ENCODE measurements around the gene RBM14. TPM values are rescaled to one million over a fixed set of nuclear protein-coding genes. Genes with fewer than 3 reads are reported as not detected.

Gene RBM14
- total and polyA plus RNA-seq, 10 of the 15 experiments (the other 5 are each of a cell fraction or from before 2014, with no cell fraction given) = 5.4 to 140 (median 44.5) TPM

- Histone ChIP-seq H3K36me3 (ENCODE audit: control insufficient read depth in 2 of 2, insufficient read depth in 2 of 2, low read length in 1 of 2) (no peaks in the 10 kb centered on the region), H3K9ac (ENCODE audit: control insufficient read depth, insufficient read depth, low read length) (no peak overlapping the region), H3K4me1 (ENCODE audit: control insufficient read depth, insufficient read depth, low read length) (no peaks in the 10 kb centered on the region), H4K20me1 (ENCODE audit: control insufficient read depth, insufficient read depth) (no peaks in the 10 kb centered on the region), H2AFZ (ENCODE audit: control insufficient read depth, low read depth, low read length) (no peak overlapping the region), H3K27me3 (replicated peaks in 1 of 2; ENCODE audit: control insufficient read depth in 2 of 2, insufficient read depth in 2 of 2, low read length in 1 of 2) (peaks cover 0 to 6% of the 10 kb centered on the region in 2 experiments; a peak in 3 of 4 replicates), H3K4me2 (ENCODE audit: control insufficient read depth, insufficient read depth) (no peak overlapping the region), H3K9me3 (replicated peaks; ENCODE audit: control insufficient read depth, insufficient read depth, low read length) (no peaks in the 10 kb centered on the region), H3K27ac (ENCODE audit: control insufficient read depth, insufficient read depth) (no peak overlapping the region), H3K4me3 (no peak overlapping the region), H3K79me2 (ENCODE audit: control insufficient read depth, insufficient read depth, low read length) (no peaks in the 10 kb centered on the region)
- TF ChIP-seq SIN3A (IDR thresholded peaks at IDR 0.05; ENCODE audit: low read depth, low read length) (no peak), RELB (IDR thresholded peaks at IDR 0.05; ENCODE audit: low read depth) (no peak), SRF (IDR thresholded peaks at IDR 0.05; ENCODE audit: low read depth in 2 of 2, low read length in 2 of 2) (no peak)
- ATAC-seq (no peak), DNase-seq (ENCODE audit: low read depth, low spot score) (no peak), FAIRE-seq (no peak)
- in situ Hi-C loops (cut with MboI) (no loop called here), intact Hi-C loops (cut with micrococcal nuclease; ENCODE audit: unreplicated experiment) (loop anchor here (10.0 kb wide), 1 partner anchor 264 kb away; no protein-coding TSS in a partner anchor)
- no TSS peak for BruUV-seq (replicated peaks)
- ChIA-PET CTCF (no interaction called here), POLR2A (interaction anchor here (0.6 to 0.7 kb wide), 2 partner anchors 173 to 481 kb away, joined by 3 to 4 read pairs; no protein-coding TSS in a partner anchor), RAD21 (ENCODE audit: unreplicated experiment) (interaction anchor here (0.6 kb wide), 1 partner anchor 111 kb away, joined by 3 read pairs; no protein-coding TSS in a partner anchor), SMC1A (ENCODE audit: uncharacterized antibody, unreplicated experiment) (no interaction called here)
- WGBS (ENCODE audit: insufficient coverage, insufficient replicate concordance, low lambda C conversion rate, missing lambda C conversion rate) = 30% methylated on average over 2 of the region's 2 CpGs
Measured at GRCh38 chr11:66570850-66571180, 45.6 kb upstream of the RBM14 start.

- SMC1A ChIA-PET (ENCODE audit: uncharacterized antibody, unreplicated experiment) = interaction anchor here (0.7 to 5.7 kb wide), 10 partner anchors 21 to 101 kb away, joined by 3 to 74 read pairs (median 4); partner anchors contain the start of genes ACTN3, RBM4, RBM4B and ZDHHC24
- Histone ChIP-seq H3K27me3 (replicated peaks in 1 of 2; ENCODE audit: control insufficient read depth in 2 of 2, insufficient read depth in 2 of 2, low read length in 1 of 2) (no peaks in the 10 kb centered on the region), H2AFZ (ENCODE audit: control insufficient read depth, low read depth, low read length) (no peak overlapping the region; the same call in 1 of the 2 replicates), H3K27ac (ENCODE audit: control insufficient read depth, insufficient read depth) (no peak overlapping the region), H3K4me3 (no peak overlapping the region), H3K79me2 (ENCODE audit: control insufficient read depth, insufficient read depth, low read length) (no peaks in the 10 kb centered on the region), H3K4me2 (ENCODE audit: control insufficient read depth, insufficient read depth) (no peak overlapping the region), H3K9ac (ENCODE audit: control insufficient read depth, insufficient read depth, low read length) (no peak overlapping the region), H3K4me1 (ENCODE audit: control insufficient read depth, insufficient read depth, low read length) (no peaks in the 10 kb centered on the region; the same call in 1 of the 2 replicates), H4K20me1 (ENCODE audit: control insufficient read depth, insufficient read depth) (no peaks in the 10 kb centered on the region), H3K36me3 (ENCODE audit: control insufficient read depth in 2 of 2, insufficient read depth in 2 of 2, low read length in 1 of 2) (no peaks in the 10 kb centered on the region), H3K9me3 (replicated peaks; ENCODE audit: control insufficient read depth, insufficient read depth, low read length) (peaks cover 2% of the 10 kb centered on the region; the same call in 1 of the 3 replicates)
- DNase-seq (ENCODE audit: low read depth, low spot score) (no peak), FAIRE-seq (peak; percentile 38), ATAC-seq (peak; percentile 91)
- RAD21 ChIA-PET (ENCODE audit: unreplicated experiment) = interaction anchor here (1.0 to 3.6 kb wide), 2 partner anchors 34 to 99 kb away, joined by 3 to 74 read pairs; partner anchors contain the start of gene RBM4B
- POLR2A ChIA-PET = interaction anchor here (1.2 kb wide), 1 partner anchor 100 kb away, joined by 7 read pairs; no protein-coding TSS in a partner anchor
- CTCF ChIA-PET = interaction anchor here (0.6 to 8.3 kb wide), 17 partner anchors 12 to 263 kb away, joined by 3 to 166 read pairs (median 5); partner anchors contain the start of genes CCDC87, CCS, MRPL11 and RBM14
- no TSS peak for BruUV-seq (replicated peaks)
- in situ Hi-C loops (cut with MboI) (loop anchor here (5.0 kb wide), 1 partner anchor 253 kb away; no protein-coding TSS in a partner anchor), intact Hi-C loops (cut with micrococcal nuclease; ENCODE audit: unreplicated experiment) (loop anchor here (1.0 to 10.0 kb wide), 2 partner anchors 99 to 256 kb away; no protein-coding TSS in a partner anchor)
- 18% methylated on average over 25 of the region's 25 CpGs for WGBS (ENCODE audit: insufficient coverage, insufficient replicate concordance, low lambda C conversion rate, missing lambda C conversion rate)
- no peak for TF ChIP-seq POLR2A (IDR thresholded peaks at IDR 0.05; ENCODE audit: low read depth, low read length)
- TF ChIP-seq YY1 (IDR thresholded peaks at IDR 0.05; ENCODE audit: low read depth, low read length) = peak; percentile 44; the same call in 1 of the 2 replicates
- peak; percentile 31; the same call in 1 of the 2 replicates for TF ChIP-seq BACH1 (IDR thresholded peaks at IDR 0.05; ENCODE audit: borderline replicate concordance)
- TF ChIP-seq IRF4 (IDR thresholded peaks at IDR 0.05; ENCODE audit: low read depth, low read length) = no peak
- TF ChIP-seq LARP7 (IDR thresholded peaks at IDR 0.05) = no peak
- TF ChIP-seq ZBTB11 (CRISPR knock-in tag; IDR thresholded peaks at IDR 0.05) = no peak
- no peak for TF ChIP-seq MLLT1 (IDR thresholded peaks at IDR 0.05)
Measured at GRCh38 chr11:66579017-66579606, 37.3 kb upstream of the RBM14 start.
